HG03108 (cell line): ENCODE data around the gene NDRG3.

Experiments used
- ATAC-seq: cut with Tn5 transposase; IDR thresholded peaks from one replicate; pipeline ENCODE4 v1.9.1; 2021; ENCODE audit warnings: moderate library complexity; ENCODE audit not compliant: unreplicated experiment

The NDRG3 gene

GRCh38 chr20:36745927-36746659 lies at the start of gene NDRG3:
NDRG3 (minus strand) TSS chr20:36746090; CDS start chr20:36721735, 24,355 bp downstream.
- peak; percentile 91 for ATAC-seq

GRCh38 chr20:36794116-36794474 lies 48.2 kb upstream of the NDRG3 start:
- no peak for ATAC-seq

DNA sequence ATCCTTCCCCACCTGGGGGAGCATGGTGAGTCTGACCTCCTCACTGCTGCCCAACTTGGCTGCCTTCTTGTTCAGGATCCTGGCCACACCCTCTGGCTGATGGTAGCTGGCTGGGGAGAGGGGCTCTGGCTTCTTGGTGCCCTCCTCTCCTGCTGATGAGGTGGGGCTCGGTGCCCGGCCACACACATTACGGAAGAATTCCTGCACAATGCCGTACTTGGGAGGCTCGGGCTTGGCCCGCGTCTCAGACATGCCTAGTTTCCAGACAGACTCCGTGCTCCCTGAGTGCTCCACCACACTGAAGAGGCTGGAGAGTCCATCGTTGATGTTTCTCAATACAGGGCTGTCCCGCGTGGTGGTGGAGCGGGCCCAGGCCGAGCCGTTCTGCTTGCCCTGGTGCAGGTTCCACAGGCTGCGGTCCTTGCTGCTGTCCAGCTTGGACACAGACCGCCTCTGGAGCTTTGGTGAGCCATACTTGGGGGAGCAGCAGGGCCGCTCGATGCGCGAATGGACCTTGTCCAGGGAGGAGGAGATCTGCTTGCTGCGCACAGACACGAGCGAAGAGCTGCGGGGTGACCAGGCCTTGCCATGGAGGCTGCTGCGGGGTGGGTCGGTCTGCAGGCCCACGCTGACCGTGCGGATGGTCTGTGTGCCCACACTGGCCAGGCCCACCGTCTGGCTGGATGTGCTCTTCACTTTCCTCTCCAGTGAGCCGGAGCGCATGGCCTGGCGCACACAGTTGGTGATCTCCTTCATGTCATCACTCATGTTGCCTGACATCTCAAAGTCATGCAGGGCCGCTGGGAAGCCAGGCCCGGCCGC lies 47.6 kb upstream of the NDRG3 start:
- ATAC-seq, result no peak

- no peak for ATAC-seq
Measured at GRCh38 chr20:36792422-36792821, 46.5 kb upstream of the NDRG3 start.

DNA sequence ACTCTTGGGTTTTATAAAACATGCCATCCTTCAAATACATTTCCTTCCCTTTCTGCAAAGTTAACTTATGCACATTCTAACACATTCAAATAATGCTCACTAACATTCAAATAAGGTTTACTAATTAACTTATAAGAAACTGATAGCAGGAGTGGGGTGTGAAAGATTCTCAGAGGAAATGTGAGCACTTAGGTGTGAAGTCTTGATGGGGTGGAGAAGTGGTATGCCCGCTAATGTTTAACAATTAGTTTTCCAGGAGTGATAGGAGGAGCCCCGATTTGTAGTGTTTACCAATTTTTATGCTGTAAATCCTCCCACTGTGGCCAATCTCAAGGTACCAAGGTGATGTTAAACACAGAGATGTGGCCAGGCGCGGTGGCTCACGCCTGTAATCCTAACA lies 46.0 kb upstream of the NDRG3 start:
- no peak for ATAC-seq

DNA sequence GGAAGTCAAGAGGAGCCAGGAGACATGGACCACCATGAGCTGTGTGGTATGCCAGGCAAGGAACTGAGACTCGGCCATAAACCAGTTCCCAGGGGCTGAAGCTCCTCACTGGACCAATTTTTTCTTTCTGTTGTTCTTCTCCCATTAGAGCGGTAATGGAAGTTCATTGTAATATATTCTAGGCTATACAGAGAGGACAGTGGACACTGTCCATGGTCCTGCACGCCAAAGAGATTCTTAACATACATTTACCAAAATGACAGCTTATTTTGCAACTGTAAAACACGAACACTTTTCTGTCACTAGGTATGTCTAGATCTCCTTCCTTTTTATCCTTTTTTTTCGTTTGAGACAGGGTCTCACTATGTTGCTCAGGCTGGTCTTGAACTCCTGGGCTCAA lies 40.8 kb upstream of the NDRG3 start:
- no peak for ATAC-seq

DNA sequence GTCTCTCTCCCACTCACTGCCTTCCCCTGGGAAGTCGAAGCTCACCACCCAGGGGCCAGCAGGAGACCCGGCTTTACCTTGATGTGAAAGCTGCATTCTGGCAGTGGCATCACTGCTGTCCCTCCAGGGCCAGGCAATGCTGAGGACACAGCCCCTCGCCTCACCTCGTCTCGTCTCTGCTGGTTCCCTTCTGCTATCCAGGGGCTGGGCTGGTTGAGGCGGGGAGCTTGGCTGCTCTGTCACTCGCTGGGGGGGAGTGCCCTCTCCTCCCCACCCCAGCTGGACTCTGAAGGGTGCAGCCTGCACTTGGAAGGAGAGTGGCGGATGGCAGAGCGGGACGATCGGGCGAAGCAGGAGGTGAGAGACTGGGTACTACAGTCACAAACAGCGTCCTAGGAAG lies 40.4 kb upstream of the NDRG3 start:
- ATAC-seq, result no peak

- ATAC-seq, result no peak
Measured at GRCh38 chr20:36785308-36785707, 39.4 kb upstream of the NDRG3 start.

- ATAC-seq, result no peak
Measured at GRCh38 chr20:36784900-36785299, 39.0 kb upstream of the NDRG3 start.

- no peak for ATAC-seq
Measured at GRCh38 chr20:36784116-36784515, 38.2 kb upstream of the NDRG3 start.

- no peak for ATAC-seq
Measured at GRCh38 chr20:36779656-36780025, 33.8 kb upstream of the NDRG3 start.

DNA sequence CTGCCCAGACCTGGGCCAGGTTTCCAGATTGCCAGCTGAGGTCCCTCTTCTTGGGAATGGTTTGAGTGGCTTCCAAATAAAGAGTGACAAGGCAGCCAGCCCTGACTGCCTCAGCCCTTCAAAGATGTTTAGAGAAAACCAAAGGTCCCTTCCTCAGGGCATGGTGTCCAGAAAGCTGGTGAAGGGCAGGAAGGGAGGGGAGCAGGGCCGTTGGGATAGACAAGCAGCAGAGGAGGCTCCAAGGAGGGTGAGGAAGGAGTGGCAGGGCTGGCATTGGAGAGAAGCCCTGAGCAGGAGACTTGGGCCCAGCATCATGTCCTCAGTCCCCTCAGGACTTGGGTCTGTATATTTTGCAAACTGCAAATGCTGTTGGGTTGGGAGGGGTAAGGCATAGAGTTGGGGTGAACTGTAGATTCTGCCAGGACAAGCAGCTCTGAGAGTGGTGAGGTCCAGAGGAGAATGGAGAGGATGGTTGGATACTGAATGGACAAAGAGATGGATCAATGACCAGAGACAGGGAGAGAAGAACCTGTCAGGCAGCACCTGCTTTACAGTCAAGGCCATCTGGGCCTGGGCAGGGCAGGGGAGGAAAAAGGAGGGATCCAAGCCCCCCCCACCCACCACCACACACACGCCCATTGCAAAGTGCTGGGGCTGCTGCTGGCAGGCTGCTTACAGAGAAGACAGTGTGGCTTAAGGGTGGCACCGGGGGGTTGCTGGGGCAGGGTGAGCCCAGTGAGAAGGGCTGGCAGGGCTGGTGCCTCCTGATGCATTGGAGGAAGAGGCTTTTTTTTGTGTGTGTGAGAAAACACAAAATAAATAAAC lies 33.2 kb upstream of the NDRG3 start:
- no peak for ATAC-seq

- no peak for ATAC-seq
Measured at GRCh38 chr20:36777576-36777975, 31.7 kb upstream of the NDRG3 start.

GRCh38 chr20:36777167-36777566 lies 31.3 kb upstream of the NDRG3 start:
- no peak for ATAC-seq

- no peak for ATAC-seq
Measured at GRCh38 chr20:36775826-36776225, 29.9 kb upstream of the NDRG3 start.

DNA sequence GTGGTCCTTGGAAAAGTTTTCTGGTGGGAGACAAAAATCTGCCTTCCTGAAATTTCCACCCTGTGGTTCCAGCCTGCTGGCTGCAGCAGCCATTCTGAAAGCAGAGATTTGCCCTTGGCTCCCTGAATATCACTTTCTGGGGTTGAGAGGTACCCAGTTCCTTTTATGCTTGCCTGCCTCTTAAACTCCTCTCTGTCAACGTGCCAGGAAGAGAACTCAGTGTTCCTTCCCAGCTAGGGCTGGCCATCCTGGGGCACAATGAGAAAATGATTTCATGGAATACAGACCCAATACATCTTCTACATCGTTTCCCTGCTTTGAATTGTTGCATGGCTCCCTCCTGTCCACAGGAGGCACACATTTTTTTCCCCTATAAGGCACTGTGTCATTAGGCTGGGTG lies 29.3 kb upstream of the NDRG3 start:
- ATAC-seq, result no peak

GRCh38 chr20:36773597-36774390 lies 27.9 kb upstream of the NDRG3 start, which contains the start of gene DSN1:
DSN1 (minus strand) TSS chr20:36773763; CDS start chr20:36771458, 2,305 bp downstream.
- ATAC-seq, result peak; percentile 75

DNA sequence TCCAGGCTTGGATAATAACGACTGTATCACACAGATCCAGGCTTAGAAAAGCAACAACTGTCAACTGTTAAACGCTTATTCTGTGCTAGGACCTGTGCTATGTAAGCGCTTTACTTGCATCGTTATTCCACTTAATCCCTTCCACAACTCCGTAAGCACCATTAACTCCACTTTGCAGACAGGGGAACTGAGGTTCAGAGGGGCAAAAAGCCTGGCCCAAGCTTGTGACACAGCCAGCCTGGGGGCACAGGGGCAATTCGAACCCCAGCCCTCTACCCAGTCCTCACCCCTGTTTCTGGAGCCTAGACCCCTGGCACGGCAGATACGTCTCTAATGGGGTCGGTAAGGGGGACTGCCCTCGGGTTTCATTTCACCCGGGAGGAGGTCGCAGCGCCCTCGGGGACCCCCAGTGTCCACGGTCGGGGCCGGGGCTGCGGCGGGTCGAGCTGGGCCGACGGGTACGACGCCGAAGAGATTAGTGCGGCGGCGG lies 27.3 kb upstream of the NDRG3 start:
- ATAC-seq, result peak; percentile 7

- ATAC-seq, result no peak
Measured at GRCh38 chr20:36770680-36771079, 24.8 kb upstream of the NDRG3 start.

DNA sequence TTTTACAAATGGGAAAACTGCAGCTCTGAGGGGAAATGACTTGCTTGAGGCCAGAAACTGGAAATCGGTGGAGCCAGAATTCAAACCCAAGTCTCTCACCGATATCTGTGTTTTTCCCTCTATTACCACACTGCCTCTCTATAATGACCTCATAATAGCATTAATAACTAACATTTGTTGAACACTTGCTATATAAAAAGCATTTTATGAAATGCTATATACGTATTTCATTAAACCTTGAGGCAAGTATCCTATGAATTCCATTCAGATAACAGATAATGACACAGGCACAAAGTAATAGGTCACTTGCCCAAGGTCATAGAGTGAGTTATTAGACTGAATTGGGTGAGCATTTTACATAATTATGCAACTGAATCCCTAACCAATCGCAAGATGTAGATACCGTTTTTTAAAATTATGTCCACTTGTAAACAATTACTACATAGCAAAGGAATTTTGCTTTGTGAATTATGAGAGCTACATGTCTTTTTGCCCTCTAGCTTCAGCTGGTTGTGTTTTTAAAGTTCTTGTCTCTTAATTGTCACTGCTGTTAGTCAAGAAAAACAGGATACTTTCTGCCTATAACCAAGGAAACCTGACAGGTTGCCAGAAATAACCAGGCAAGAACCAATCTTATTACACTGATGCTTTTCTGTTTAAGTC lies 23.0 kb upstream of the NDRG3 start:
- no peak for ATAC-seq
